ENCODE data around the gene MBOAT1.

The MBOAT1 gene

DNA sequence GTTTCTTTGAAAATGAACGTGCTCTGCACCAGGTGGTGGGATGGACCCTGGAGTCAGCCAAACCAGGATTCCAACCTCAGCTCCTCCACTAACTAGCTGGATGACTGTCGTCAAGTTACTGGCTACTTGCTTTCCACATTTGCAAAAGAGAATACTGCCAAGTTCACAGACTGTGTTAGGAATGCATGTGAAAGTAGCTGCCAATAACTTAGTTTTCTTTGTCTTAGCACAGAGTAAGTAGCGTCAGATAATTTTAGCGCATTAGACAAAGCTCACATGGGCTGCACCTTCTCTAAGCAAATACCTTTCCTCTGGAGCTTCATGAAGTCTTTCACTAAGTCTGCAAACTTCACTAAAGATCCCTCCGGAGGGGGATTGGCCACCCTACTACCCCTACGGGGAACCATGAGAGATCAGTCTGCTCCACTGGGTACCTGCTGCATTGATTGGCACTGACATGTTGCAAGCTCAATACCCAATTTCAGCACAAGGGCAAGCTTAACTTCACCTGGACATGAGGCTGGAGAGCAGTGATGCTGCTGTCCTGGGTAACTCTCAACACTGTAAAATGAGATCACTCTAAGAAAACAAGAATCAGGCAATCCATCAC lies 113.9 kb downstream of the MBOAT1 start:
- Histone ChIP-seq H3K4me3 (ENCODE audit: low read depth, low read length) (no peak overlapping the region), H3K4me1 (ENCODE audit: control insufficient read depth, insufficient read depth, low read length) (no peaks in the 10 kb centered on the region), H3K36me3 (ENCODE audit: control insufficient read depth in 2 of 2, insufficient read depth in 1 of 2, low read length in 2 of 2) (peaks cover 0 to 5% of the 10 kb centered on the region in 2 experiments; a peak in 1 of 3 replicates), H3K27ac (ENCODE audit: extremely low read depth, low read depth, low read length) (no peak overlapping the region), H3K9me3 (ENCODE audit: control insufficient read depth, insufficient read depth, low read depth, low read length) (no peaks in the 10 kb centered on the region)
- TF ChIP-seq, protein P1, sequence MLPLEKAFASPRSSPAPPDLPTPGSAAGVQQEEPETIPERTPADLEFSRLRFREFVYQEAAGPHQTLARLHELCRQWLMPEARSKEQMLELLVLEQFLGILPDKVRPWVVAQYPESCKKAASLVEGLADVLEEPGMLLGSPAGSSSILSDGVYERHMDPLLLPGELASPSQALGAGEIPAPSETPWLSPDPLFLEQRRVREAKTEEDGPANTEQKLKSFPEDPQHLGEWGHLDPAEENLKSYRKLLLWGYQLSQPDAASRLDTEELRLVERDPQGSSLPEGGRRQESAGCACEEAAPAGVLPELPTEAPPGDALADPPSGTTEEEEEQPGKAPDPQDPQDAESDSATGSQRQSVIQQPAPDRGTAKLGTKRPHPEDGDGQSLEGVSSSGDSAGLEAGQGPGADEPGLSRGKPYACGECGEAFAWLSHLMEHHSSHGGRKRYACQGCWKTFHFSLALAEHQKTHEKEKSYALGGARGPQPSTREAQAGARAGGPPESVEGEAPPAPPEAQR (tag by site-specific recombination; IDR thresholded peaks at IDR 0.05), result no peak
- TF ChIP-seq KLF10 (tag by site-specific recombination; IDR thresholded peaks at IDR 0.05) (no peak), ZNF561 (tag by site-specific recombination; IDR thresholded peaks at IDR 0.05; ENCODE audit: borderline replicate concordance) (no peak)
- TF ChIP-seq, protein P2, sequence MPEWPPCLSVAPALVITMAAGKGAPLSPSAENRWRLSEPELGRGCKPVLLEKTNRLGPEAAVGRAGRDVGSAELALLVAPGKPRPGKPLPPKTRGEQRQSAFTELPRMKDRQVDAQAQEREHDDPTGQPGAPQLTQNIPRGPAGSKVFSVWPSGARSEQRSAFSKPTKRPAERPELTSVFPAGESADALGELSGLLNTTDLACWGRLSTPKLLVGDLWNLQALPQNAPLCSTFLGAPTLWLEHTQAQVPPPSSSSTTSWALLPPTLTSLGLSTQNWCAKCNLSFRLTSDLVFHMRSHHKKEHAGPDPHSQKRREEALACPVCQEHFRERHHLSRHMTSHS (tag by site-specific recombination; IDR thresholded peaks at IDR 0.05), result no peak
- ChIA-PET CTCF (interaction anchor here (10.1 kb wide), 1 partner anchor 29 kb away, joined by 153 read pairs; no protein-coding TSS in a partner anchor), POLR2A (no interaction called here)

DNA sequence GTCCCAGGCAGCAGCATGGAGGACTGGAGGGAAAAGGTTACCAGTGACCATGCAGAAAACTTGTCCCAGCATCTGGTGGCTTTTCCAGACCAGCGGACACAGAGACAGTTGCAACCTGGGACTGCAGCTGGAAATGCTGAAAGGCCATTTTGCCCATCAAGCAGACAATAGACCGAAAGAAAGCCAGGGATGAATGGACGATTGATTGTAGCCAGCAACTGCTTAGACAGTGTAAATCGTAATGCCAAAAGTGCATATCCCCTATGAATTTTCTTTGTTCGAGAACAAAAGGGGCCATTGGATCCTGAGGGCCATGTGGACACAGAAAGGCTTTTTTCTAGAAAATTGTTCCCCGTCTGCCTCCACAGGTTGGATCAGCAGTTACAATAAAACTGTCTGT lies 115.7 kb downstream of the MBOAT1 start:
- ChIA-PET CTCF (interaction anchor here (10.1 kb wide), 1 partner anchor 31 kb away, joined by 153 read pairs; no protein-coding TSS in a partner anchor), POLR2A (no interaction called here)
- H3K36me3 ChIP-seq (ENCODE audit: control insufficient read depth in 2 of 2, insufficient read depth in 1 of 2, low read length in 2 of 2), result peaks cover 0 to 4% of the 10 kb centered on the region in 2 experiments; a peak in 1 of 3 replicates
- H3K4me3 ChIP-seq (ENCODE audit: low read depth, low read length), result no peak overlapping the region
- H3K27ac ChIP-seq (ENCODE audit: extremely low read depth, low read depth, low read length), result no peak overlapping the region
- H3K4me1 ChIP-seq (ENCODE audit: control insufficient read depth, insufficient read depth, low read length), result no peaks in the 10 kb centered on the region
- H3K9me3 ChIP-seq (ENCODE audit: control insufficient read depth, insufficient read depth, low read depth, low read length), result no peaks in the 10 kb centered on the region
- TF ChIP-seq, protein P3, sequence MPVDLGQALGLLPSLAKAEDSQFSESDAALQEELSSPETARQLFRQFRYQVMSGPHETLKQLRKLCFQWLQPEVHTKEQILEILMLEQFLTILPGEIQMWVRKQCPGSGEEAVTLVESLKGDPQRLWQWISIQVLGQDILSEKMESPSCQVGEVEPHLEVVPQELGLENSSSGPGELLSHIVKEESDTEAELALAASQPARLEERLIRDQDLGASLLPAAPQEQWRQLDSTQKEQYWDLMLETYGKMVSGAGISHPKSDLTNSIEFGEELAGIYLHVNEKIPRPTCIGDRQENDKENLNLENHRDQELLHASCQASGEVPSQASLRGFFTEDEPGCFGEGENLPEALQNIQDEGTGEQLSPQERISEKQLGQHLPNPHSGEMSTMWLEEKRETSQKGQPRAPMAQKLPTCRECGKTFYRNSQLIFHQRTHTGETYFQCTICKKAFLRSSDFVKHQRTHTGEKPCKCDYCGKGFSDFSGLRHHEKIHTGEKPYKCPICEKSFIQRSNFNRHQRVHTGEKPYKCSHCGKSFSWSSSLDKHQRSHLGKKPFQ (tag by site-specific recombination; IDR thresholded peaks at IDR 0.05), result no peak
- TF ChIP-seq ZNF658 (tag by site-specific recombination; IDR thresholded peaks at IDR 0.05), result no peak
- TF ChIP-seq, protein P4, sequence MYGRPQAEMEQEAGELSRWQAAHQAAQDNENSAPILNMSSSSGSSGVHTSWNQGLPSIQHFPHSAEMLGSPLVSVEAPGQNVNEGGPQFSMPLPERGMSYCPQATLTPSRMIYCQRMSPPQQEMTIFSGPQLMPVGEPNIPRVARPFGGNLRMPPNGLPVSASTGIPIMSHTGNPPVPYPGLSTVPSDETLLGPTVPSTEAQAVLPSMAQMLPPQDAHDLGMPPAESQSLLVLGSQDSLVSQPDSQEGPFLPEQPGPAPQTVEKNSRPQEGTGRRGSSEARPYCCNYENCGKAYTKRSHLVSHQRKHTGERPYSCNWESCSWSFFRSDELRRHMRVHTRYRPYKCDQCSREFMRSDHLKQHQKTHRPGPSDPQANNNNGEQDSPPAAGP (tag by site-specific recombination; IDR thresholded peaks at IDR 0.05), result no peak
- no peak for TF ChIP-seq ZNF211 (tag by site-specific recombination; IDR thresholded peaks at IDR 0.05; ENCODE audit: low read depth)
- no peak for TF ChIP-seq ZIC2 (tag by site-specific recombination; IDR thresholded peaks at IDR 0.05)
- no peak for TF ChIP-seq ZNF837 (tag by site-specific recombination; IDR thresholded peaks at IDR 0.05)
- TF ChIP-seq, protein P5, sequence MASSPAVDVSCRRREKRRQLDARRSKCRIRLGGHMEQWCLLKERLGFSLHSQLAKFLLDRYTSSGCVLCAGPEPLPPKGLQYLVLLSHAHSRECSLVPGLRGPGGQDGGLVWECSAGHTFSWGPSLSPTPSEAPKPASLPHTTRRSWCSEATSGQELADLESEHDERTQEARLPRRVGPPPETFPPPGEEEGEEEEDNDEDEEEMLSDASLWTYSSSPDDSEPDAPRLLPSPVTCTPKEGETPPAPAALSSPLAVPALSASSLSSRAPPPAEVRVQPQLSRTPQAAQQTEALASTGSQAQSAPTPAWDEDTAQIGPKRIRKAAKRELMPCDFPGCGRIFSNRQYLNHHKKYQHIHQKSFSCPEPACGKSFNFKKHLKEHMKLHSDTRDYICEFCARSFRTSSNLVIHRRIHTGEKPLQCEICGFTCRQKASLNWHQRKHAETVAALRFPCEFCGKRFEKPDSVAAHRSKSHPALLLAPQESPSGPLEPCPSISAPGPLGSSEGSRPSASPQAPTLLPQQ (tag by site-specific recombination; IDR thresholded peaks at IDR 0.05), result no peak
- TF ChIP-seq, protein P6, sequence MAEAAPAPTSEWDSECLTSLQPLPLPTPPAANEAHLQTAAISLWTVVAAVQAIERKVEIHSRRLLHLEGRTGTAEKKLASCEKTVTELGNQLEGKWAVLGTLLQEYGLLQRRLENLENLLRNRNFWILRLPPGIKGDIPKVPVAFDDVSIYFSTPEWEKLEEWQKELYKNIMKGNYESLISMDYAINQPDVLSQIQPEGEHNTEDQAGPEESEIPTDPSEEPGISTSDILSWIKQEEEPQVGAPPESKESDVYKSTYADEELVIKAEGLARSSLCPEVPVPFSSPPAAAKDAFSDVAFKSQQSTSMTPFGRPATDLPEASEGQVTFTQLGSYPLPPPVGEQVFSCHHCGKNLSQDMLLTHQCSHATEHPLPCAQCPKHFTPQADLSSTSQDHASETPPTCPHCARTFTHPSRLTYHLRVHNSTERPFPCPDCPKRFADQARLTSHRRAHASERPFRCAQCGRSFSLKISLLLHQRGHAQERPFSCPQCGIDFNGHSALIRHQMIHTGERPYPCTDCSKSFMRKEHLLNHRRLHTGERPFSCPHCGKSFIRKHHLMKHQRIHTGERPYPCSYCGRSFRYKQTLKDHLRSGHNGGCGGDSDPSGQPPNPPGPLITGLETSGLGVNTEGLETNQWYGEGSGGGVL (tag by site-specific recombination; IDR thresholded peaks at IDR 0.05), result no peak
- no peak for TF ChIP-seq ZNF596 (tag by site-specific recombination; IDR thresholded peaks at IDR 0.05)
- TF ChIP-seq, protein P7, sequence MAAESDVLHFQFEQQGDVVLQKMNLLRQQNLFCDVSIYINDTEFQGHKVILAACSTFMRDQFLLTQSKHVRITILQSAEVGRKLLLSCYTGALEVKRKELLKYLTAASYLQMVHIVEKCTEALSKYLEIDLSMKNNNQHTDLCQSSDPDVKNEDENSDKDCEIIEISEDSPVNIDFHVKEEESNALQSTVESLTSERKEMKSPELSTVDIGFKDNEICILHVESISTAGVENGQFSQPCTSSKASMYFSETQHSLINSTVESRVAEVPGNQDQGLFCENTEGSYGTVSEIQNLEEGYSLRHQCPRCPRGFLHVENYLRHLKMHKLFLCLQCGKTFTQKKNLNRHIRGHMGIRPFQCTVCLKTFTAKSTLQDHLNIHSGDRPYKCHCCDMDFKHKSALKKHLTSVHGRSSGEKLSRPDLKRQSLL (tag by site-specific recombination; IDR thresholded peaks at IDR 0.05), result no peak
- TF ChIP-seq, protein P8, sequence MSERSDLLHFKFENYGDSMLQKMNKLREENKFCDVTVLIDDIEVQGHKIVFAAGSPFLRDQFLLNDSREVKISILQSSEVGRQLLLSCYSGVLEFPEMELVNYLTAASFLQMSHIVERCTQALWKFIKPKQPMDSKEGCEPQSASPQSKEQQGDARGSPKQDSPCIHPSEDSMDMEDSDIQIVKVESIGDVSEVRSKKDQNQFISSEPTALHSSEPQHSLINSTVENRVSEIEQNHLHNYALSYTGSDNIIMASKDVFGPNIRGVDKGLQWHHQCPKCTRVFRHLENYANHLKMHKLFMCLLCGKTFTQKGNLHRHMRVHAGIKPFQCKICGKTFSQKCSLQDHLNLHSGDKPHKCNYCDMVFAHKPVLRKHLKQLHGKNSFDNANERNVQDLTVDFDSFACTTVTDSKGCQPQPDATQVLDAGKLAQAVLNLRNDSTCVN (tag by site-specific recombination; optimal IDR thresholded peaks at IDR 0.05), result no peak
- no peak for TF ChIP-seq ZNF311 (tag by site-specific recombination; IDR thresholded peaks at IDR 0.05; ENCODE audit: borderline replicate concordance)
- TF ChIP-seq, protein P9, sequence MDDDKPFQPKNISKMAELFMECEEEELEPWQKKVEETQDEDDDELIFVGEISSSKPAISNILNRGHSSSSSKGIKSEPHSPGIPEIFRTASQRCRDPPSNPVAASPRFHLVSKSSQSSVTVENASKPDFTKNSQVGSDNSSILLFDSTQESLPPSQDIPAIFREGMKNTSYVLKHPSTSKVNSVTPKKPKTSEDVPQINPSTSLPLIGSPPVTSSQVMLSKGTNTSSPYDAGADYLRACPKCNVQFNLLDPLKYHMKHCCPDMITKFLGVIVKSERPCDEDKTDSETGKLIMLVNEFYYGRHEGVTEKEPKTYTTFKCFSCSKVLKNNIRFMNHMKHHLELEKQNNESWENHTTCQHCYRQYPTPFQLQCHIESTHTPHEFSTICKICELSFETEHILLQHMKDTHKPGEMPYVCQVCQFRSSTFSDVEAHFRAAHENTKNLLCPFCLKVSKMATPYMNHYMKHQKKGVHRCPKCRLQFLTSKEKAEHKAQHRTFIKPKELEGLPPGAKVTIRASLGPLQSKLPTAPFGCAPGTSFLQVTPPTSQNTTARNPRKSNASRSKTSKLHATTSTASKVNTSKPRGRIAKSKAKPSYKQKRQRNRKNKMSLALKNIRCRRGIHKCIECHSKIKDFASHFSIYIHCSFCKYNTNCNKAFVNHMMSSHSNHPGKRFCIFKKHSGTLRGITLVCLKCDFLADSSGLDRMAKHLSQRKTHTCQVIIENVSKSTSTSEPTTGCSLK (tag by site-specific recombination; IDR thresholded peaks at IDR 0.05), result no peak
- TF ChIP-seq ZBTB20 (tag by site-specific recombination; IDR thresholded peaks at IDR 0.05), result no peak
- TF ChIP-seq GLIS1 (tag by site-specific recombination; IDR thresholded peaks at IDR 0.05), result no peak
- no peak for TF ChIP-seq ZNF629 (tag by site-specific recombination; IDR thresholded peaks at IDR 0.05)
- no peak for TF ChIP-seq ZFP69B (tag by site-specific recombination; IDR thresholded peaks at IDR 0.05)

Measured in HEK293 (cell line).